HFF-Myc (cell line): ENCODE data around the gene HMGXB3.

Experiments used
- DNase-seq: peaks from one replicate; pipeline ENCODE4 v3.0.0-alpha.2; 2011; ENCODE audit warnings: low read depth; ENCODE audit errors: extremely low read depth
- H3K4me3 ChIP-seq: replicated peaks from 2 replicates; pipeline ENCODE4 v1.5.1; 2011; ENCODE audit warnings: low read depth, mild to moderate bottlenecking, control low read depth, low read length
- CTCF ChIP-seq: IDR thresholded peaks from 2 replicates; pipeline ENCODE4 v1.5.1; 2012; ENCODE audit warnings: mild to moderate bottlenecking, low read depth, low read length, control low read depth; ENCODE audit errors: missing control alignments

The HMGXB3 gene

GRCh38 chr5:150051657-150052195 lies 51.2 kb downstream of the HMGXB3 start:
- no peak for TF ChIP-seq CTCF
- no peak for DNase-seq
- no peak overlapping the region for H3K4me3 ChIP-seq

- H3K4me3 ChIP-seq: no peak overlapping the region
- no peak for DNase-seq
- TF ChIP-seq CTCF: no peak
Observed at GRCh38 chr5:150052226-150052955, 51.9 kb downstream of the HMGXB3 start.

GRCh38 chr5:150052956-150053712 lies 52.6 kb downstream of the HMGXB3 start:
- H3K4me3 ChIP-seq: no peak overlapping the region
- peak; percentile 42 for DNase-seq
- TF ChIP-seq CTCF: no peak

- no peak for DNase-seq
- TF ChIP-seq CTCF: no peak
Observed at GRCh38 chr5:150053713-150054392, 53.3 kb downstream of the HMGXB3 start.

GRCh38 chr5:150054569-150054968 lies 54.0 kb downstream of the HMGXB3 start:
- TF ChIP-seq CTCF: no peak
- no peak overlapping the region for H3K4me3 ChIP-seq
- DNase-seq: no peak

More at GRCh38 chr5:150053713-150054392, 53.3 kb downstream of the HMGXB3 start:
- H3K4me3 ChIP-seq: no peak overlapping the region

GRCh38 chr5:150055326-150056074 lies 55.0 kb downstream of the HMGXB3 start:
- H3K4me3 ChIP-seq: no peak overlapping the region
- no peak for TF ChIP-seq CTCF
- no peak for DNase-seq
